A204.1 (cell line): Measurements from ENCODE around the gene TCF7.

Experiments
- FAIRE-seq: peaks from 2 replicates; lab custom pipeline; 2012; peaks lifted over from hg19 to GRCh38; lab: Jason Lieb, UNC

Gene TCF7

GRCh38 chr5:134131165-134131564 lies 16.7 kb downstream of the TCF7 start:
- FAIRE-seq: no peak

GRCh38 chr5:134131578-134132350 lies 17.3 kb downstream of the TCF7 start:
- no peak for FAIRE-seq

- FAIRE-seq: no peak
Measured at GRCh38 chr5:134132372-134133187, 18.1 kb downstream of the TCF7 start.

DNA sequence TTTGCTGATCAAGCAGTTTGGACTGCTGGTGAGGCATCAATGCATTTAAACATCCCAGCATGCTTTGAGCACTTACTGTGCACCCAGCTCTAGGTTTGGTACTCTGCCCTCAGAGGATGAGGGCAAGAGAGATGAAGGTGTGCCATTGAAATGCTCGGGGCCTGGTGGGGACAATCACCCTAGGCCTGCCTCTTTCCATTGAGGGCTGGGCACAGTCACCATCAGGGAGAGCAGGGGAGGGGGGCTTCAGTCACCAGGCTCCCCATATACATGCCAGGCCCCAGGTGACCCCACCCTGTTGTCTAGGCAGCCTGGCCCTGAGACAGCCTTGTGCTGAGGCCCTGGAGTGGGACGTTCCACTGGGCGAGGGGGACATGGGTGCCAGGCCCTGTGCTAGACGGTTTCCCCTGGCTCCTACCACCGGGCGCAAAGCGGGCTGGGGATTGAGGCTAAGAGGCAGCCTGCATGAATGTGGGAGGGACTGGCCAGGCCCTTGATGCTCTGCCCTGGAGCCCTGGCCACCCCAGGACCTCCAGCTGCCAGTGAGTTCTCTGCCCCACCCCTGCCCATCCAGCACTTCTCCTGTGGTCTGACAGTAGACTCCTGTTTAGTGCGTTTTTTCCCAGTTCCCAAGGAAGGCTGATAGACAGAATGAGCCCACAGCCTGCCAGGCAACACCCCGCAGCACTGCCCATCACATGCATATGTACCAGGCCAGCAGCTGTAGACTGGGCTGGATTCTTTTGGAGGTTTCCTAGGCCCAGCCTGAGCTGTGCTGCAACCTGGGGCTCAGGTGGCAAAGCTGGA lies 18.9 kb downstream of the TCF7 start:
- no peak for FAIRE-seq

DNA sequence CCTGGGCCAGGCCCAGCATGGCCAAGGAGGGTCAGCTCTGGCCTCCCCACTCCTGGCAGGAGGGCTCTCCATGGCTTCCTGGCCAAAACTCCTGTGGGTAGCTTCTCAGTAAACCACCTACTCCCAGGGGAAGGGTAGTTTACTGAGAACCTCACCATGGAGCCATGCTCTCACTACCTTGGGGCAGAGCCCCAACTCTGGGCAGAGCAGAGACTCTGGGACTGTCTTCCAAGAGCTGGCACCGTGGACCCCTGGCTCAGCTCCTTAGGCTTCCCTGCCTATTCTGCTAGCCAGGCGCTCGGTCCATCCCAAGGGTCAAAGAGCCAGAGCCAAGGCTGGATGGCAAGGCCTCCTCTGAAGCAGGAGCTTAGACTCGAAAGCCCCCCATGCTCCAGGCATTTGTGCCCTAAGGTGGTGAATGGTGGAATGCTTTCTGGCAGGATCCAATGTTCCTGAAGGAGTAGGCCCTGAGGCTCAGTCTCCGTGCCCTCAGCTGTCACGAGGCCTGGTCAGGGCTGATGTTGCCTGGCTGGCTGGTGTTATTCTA lies 19.6 kb downstream of the TCF7 start:
- no peak for FAIRE-seq

DNA sequence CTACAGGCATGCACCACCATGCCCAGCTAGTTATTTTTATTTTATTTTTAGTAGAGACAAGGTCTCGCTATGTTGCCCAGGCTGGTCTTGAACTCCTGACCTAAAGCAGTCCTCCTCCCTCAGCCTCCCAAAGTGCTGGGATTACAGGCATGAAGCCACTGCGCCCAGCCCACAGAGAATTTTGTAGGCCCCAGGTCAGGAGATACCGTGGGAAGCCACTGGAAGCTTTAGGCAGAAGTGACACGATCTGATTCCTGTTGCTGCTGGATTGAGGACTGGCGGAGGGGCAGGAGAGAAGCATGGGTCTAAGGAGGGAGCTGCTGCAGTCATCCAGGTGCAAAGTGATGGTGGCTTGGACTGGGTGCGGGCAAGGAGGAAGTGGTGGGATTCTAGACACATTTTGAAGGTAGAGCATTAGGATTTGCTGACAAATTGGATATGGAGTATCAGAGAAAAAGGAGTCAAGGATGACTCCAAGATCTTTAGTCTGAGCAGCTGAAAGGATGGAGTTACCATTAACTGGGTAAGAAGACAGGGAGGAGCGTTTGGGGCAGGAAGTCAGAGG lies 20.7 kb downstream of the TCF7 start:
- FAIRE-seq: no peak

DNA sequence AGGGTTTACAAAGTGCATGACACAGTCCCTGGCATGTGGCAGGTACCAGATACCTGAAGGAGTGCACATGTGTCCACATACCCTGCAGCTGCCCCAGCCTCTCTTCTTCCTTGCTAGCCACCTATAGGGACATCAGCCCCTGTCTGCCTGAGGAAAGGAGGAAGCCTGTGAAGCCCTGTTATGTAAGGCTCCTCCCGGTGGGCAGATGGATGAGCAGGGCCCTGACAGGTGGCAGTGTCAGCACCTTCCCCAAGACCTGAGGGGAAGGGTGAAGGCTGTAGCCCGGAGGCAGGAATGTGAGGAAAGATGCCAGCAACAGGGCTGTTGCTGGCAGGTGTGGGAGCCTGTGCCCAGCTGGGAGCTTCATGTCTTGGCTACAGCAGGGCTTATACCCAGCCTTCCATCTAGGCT lies 21.7 kb downstream of the TCF7 start:
- no peak for FAIRE-seq

DNA sequence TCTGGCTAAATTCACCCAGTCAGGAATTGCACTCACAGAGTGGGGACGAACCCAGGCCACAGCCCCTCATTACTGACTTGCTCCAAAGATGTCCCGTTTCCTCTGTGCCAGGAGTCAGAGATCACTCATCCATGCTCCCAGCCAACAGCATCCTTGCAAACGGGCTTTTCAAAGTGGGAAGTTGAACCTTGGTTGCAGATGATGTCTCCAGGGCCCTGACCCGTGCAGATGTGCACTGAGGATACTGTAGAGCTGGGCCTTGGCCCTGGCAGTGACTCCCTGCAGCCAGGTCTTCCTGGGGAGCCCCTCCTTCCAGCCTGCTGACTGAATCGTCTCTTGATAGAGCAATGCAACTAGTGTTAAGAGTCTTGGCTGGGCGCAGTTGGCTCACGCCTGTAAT lies 22.3 kb downstream of the TCF7 start:
- no peak for FAIRE-seq

- FAIRE-seq: no peak
Measured at GRCh38 chr5:134138416-134139376, 24.2 kb downstream of the TCF7 start.

DNA sequence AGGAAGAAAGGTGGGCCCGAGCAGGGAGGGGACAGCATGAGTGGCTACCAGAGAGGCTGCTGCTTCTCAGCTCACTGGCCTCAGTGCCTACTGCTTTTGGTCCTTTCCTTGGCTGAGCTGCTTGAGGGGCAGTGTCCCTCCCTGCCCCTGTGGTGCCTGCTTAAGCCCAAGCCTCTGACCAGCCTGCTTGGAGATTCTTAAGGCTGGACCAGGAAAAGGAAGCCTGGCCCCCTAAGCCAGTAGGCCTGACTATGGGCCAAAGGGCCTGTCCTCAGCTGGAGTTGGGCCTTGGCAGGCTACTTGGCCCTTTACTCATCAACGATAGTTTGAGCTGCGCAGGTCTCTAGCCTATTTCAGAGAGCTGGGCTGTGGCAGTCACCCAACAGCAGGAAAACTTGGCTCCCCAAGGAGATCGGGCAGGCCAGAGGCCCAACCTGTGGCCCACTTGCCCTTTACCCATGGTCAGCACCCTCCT lies 24.9 kb downstream of the TCF7 start:
- FAIRE-seq: no peak

- no peak for FAIRE-seq
Measured at GRCh38 chr5:134139891-134140469, 25.5 kb downstream of the TCF7 start.

DNA sequence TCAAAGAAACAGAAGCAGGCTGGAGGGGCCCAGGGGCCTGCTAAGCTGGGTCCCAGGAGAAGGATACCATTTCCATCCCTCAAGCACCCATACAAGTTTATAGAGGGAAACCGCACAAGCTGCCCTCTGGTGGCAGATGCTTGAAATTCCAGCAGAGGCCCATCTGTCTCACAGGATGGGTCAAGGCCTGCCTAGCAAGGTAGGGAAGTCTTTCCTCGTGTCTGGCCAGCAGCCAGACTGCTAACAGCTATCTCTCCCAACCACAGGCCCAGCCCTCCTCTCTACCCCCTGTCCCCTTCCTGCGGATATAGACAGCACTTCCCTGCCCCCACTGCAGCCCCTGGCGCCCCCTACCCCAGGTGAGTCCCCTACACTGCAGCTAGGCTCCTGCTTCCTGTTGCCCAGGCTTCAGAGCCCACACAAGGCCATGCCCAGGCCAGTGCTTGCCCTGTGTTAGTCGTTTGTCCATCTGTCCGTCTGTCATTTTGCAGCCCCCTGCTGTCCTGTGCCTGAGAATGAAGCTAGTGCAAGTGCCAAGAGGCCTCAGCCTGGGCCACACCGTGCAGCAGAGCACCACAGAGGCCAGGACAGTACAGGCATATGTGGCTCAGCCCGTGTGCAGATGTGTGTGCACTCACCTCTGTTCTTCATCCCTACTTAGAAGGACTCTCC lies 26.2 kb downstream of the TCF7 start:
- FAIRE-seq: no peak

DNA sequence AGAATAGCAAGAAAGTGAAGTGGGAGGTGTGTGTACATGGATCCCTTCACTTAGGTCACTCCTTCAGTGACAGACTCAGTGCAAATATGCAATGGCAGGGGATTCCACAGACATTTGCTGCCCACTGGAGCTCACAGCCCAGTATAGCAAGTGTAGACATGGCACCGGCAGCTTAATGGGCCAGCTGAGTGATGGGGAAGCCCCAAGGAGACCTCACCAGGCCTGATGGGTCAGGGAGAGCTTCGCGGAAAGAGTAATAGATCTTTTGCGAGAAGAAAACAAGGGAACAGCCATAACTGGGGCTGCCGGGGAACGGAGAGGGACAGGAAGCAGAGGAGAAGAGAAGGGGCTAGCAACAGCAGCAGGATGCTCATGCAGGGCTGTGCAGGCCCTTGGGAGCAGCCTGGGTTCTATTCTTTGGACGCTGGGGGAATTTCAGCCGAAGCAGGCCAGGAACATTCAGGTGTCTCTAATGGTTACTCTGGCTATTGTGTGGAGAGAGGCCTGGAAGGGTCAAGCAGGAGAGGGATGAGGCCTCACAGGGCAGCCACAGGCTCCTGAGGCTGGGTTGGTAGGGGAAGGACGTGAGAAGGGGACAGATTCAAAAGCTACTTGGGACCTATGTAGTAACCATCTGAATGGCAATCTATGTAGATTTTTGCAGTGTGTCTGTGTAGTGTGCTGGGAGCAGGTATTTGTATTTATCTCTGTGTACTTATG lies 27.0 kb downstream of the TCF7 start:
- no peak for FAIRE-seq

DNA sequence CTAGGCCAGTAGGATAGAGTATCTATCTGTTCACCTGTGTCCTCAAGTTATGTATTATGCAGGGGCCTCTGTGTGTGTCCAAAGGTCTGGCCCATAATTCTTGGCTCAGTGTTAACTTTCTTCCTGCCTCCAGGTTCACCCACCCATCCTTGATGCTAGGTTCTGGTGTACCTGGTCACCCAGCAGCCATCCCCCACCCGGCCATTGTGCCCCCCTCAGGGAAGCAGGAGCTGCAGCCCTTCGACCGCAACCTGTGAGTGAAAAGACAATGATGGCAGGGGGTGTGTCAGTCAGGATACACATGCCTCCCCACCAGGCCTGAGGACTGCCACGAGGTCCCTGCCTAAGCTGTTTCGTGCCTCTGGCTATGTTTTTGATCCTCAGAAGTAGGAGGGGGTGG lies 27.6 kb downstream of the TCF7 start:
- FAIRE-seq: no peak

- FAIRE-seq: no peak
Measured at GRCh38 chr5:134142806-134143205, 28.3 kb downstream of the TCF7 start.

- FAIRE-seq: no peak
Measured at GRCh38 chr5:134143431-134143830, 28.9 kb downstream of the TCF7 start.

GRCh38 chr5:134143944-134144941 lies 29.8 kb downstream of the TCF7 start:
- no peak for FAIRE-seq
